ENCODE measurements around the gene GALNT5.
A peak's percentile ranks its signal among the peaks of the same experiment; 100 is the strongest.

Gene GALNT5

DNA sequence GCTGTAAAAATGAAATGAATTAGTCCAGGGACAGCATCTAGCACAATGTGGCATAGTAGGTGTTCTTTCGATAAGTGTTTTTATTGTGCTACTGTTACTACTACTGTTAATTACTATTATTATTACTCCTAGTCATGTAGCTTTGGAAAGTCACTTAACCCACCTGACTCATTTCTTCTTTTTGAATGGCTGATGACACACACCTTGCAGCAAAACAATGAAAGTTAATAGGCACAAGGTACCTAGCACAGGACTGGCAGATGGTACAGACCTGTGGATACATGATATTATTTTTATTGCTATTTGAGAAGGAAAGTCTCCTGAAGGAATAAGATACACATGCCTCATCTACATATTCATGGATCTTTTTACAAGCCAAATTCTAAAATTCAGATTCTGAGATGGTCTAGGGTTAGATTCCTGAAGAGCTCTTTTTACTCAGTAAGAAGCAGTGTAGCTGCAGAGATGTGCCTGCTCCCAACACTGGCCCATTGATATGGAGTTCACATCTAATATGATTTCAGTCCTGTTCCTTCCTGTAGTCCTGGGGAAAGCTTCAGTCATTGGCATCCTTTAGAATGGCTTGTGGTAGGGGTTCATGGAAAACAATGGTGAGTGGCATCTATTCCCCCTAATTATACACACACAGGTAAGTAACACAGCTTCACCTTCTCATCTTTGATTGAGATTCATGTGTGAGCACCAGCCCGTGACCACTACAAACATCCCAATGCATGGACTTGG is 76.0 kb downstream of the GALNT5 start:
- H3K27me3 Mint-ChIP-seq (ENCODE audit: low read depth): no peaks in the 10 kb centered on the region
- no peak overlapping the region for H3K4me3 Mint-ChIP-seq
- TF ChIP-seq CTCF (IDR thresholded peaks at IDR 0.05; ENCODE audit: unreplicated experiment in 3 of 3): no peak
- peaks cover 6% of the 10 kb centered on the region for H3K4me1 Mint-ChIP-seq
- H3K27ac Mint-ChIP-seq: no peak overlapping the region
- no peaks in the 10 kb centered on the region for H3K36me3 Mint-ChIP-seq (ENCODE audit: low read depth)
- H3K9me3 Mint-ChIP-seq: no peaks in the 10 kb centered on the region

DNA sequence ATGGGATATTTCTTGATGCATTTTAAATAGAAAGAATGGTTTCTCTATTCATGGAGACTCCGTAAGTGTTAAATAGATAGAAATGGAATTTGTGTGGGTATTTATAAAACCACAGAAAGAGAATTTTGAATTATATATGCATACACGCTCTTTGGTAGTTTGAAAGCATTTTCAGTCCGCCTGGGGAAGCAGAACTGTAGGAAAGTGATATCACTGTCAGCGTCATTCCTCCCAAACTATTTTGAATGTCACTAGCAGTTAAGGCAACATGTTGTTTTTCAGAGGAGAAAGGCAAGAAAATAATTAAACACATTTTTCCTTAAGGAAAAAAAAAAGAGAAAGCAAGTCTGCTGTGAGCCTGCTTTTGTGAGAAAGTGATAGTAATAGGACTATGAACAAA is 76.8 kb downstream of the GALNT5 start:
- H3K4me1 Mint-ChIP-seq: peaks cover 2% of the 10 kb centered on the region
- no peak overlapping the region for H3K27ac Mint-ChIP-seq
- H3K9me3 Mint-ChIP-seq: no peaks in the 10 kb centered on the region
- no peaks in the 10 kb centered on the region for H3K27me3 Mint-ChIP-seq (ENCODE audit: low read depth)
- H3K36me3 Mint-ChIP-seq (ENCODE audit: low read depth): no peaks in the 10 kb centered on the region
- H3K4me3 Mint-ChIP-seq: no peak overlapping the region
- no peak for TF ChIP-seq CTCF (IDR thresholded peaks at IDR 0.05; ENCODE audit: unreplicated experiment in 3 of 3)

DNA sequence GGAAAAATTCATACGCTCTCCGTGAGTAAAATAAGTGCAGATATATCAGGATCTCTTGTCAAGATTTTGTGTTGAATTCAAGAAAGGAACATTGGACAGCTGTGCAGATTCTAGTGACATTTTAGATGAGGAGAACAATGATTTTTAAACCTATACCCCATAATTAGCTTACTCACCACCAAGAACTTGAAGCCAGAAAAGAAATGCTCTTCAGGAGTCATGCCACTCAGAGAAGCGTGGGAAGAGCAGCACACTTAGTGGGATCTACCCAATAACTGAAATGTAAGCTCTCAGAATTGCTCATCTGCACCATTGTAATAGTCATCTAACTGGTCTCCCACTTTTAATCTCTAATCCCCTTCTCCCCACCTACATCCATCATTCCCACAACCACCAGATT is 77.3 kb downstream of the GALNT5 start:
- no peak for TF ChIP-seq CTCF (IDR thresholded peaks at IDR 0.05; ENCODE audit: unreplicated experiment in 3 of 3)
- Mint-ChIP-seq H3K9me3 (no peaks in the 10 kb centered on the region), H3K4me3 (no peak overlapping the region), H3K4me1 (no peaks in the 10 kb centered on the region), H3K36me3 (ENCODE audit: low read depth) (no peaks in the 10 kb centered on the region), H3K27me3 (ENCODE audit: low read depth) (no peaks in the 10 kb centered on the region), H3K27ac (no peak overlapping the region)

- H3K27me3 Mint-ChIP-seq (ENCODE audit: low read depth): no peaks in the 10 kb centered on the region
Observed at GRCh38 chr2:157336137-157337010, 78.9 kb downstream of the GALNT5 start.

GRCh38 chr2:157337978-157338377 is 80.5 kb downstream of the GALNT5 start:
- Mint-ChIP-seq H3K9me3 (peaks cover 17% of the 10 kb centered on the region), H3K27me3 (ENCODE audit: low read depth) (no peaks in the 10 kb centered on the region), H3K27ac (no peak overlapping the region), H3K4me3 (no peak overlapping the region), H3K4me1 (no peaks in the 10 kb centered on the region), H3K36me3 (ENCODE audit: low read depth) (no peaks in the 10 kb centered on the region)
- no peak for TF ChIP-seq CTCF (IDR thresholded peaks at IDR 0.05; ENCODE audit: unreplicated experiment in 3 of 3)

More at GRCh38 chr2:157336137-157337010, 78.9 kb downstream of the GALNT5 start:
- H3K9me3 Mint-ChIP-seq: peaks cover 4% of the 10 kb centered on the region
- H3K36me3 Mint-ChIP-seq (ENCODE audit: low read depth): no peaks in the 10 kb centered on the region
- no peaks in the 10 kb centered on the region for H3K4me1 Mint-ChIP-seq
- TF ChIP-seq CTCF (IDR thresholded peaks at IDR 0.05; ENCODE audit: unreplicated experiment in 3 of 3): peak; percentile 39 to 56 (median 51)
- H3K4me3 Mint-ChIP-seq: no peak overlapping the region
- H3K27ac Mint-ChIP-seq: no peak overlapping the region

Measured in nephron (organoid).